Stomach (tissue), 4 donors: Measurements from ENCODE around the gene TGIF2.

ENCODE experiments used
- CTCF ChIP-seq, 7 experiments: fragments of 450-650 bp in 4 of 7; fragments of 200-600 bp in 3 of 7; sonication (generic) in 3 of 7; IDR thresholded peaks; one replicate each; pipeline ENCODE4 v1.5.1; 2016 to 2019; ENCODE audit warnings: antibody characterized with exemption in 7 of 7, control low read depth in 2 of 7, mild to moderate bottlenecking in 1 of 7
- EP300 ChIP-seq: sonication (generic); formaldehyde crosslinking; IDR thresholded peaks from one replicate; pipeline ENCODE4 v1.6.1; 2017; ENCODE audit warnings: antibody characterized with exemption
- POLR2A ChIP-seq, 4 donors: fragments of 450-650 bp; IDR thresholded peaks; one replicate each; pipeline ENCODE4 v1.6.1; 2016; ENCODE audit warnings: antibody characterized with exemption in 4 of 4, control low read depth in 2 of 4, mild to moderate bottlenecking in 1 of 4, moderate library complexity in 1 of 4
- POLR2AphosphoS5 ChIP-seq, 3 donors: sonication (generic); formaldehyde crosslinking; IDR thresholded peaks; one replicate each; pipeline ENCODE4 v1.6.1; 2016; ENCODE audit warnings: antibody characterized with exemption in 3 of 3

- TF ChIP-seq CTCF (IDR thresholded peaks at IDR 0.05): no peak
- no peak for TF ChIP-seq POLR2A (IDR thresholded peaks at IDR 0.05)
- TF ChIP-seq EP300: no peak
- no peak for TF ChIP-seq POLR2AphosphoS5 (IDR thresholded peaks at IDR 0.05)
These were observed 9.4 kb downstream of the TGIF2 start for GRCh38 chr20:36582821-36583220.
